DMS153 treated with DMSO at 0.1 percent for 48 hours (cell line): ENCODE measurements around the gene SBK1.
"Not testable (repeated sequence)": the region's sequence is repeated elsewhere in the genome, so short reads cannot be mapped to it uniquely, and the experiment has no call there.

Experiments
- DNase-seq: peaks from one replicate; lab custom pipeline; 2025; ENCODE audit not compliant: unreplicated experiment; lab: John Stamatoyannopoulos, UW

The SBK1 gene

GRCh38 chr16:28291651-28292626, at the start of gene SBK1:
TSS of gene SBK1 (plus strand) at chr16:28292525. CDS start at chr16:28317392, 24,867 bp downstream.
- DNase-seq: peak; percentile 57

- not testable (repeated sequence) for DNase-seq
Observed at GRCh38 chr16:28249483-28249882, 42.8 kb upstream of the SBK1 start.

GRCh38 chr16:28250999-28251398, 41.3 kb upstream of the SBK1 start:
- DNase-seq: no peak

GRCh38 chr16:28254158-28254557, 38.2 kb upstream of the SBK1 start:
- DNase-seq: no peak

GRCh38 chr16:28255838-28256237, 36.5 kb upstream of the SBK1 start:
- DNase-seq: no peak

- DNase-seq: no peak
Observed at GRCh38 chr16:28257256-28257655, 35.1 kb upstream of the SBK1 start.

GRCh38 chr16:28258567-28258966, 33.8 kb upstream of the SBK1 start:
- DNase-seq: no peak

- DNase-seq: no peak
Observed at GRCh38 chr16:28259091-28259780, 33.1 kb upstream of the SBK1 start.

GRCh38 chr16:28259781-28260150, 32.6 kb upstream of the SBK1 start:
- DNase-seq: no peak

GRCh38 chr16:28260193-28260592, 32.1 kb upstream of the SBK1 start:
- no peak for DNase-seq

- no peak for DNase-seq
Observed at GRCh38 chr16:28261942-28262341, 30.4 kb upstream of the SBK1 start.

- no peak for DNase-seq
Observed at GRCh38 chr16:28263305-28263704, 29.0 kb upstream of the SBK1 start.

GRCh38 chr16:28264656-28265055, 27.7 kb upstream of the SBK1 start:
- DNase-seq: no peak

- no peak for DNase-seq
Observed at GRCh38 chr16:28265822-28266221, 26.5 kb upstream of the SBK1 start.

GRCh38 chr16:28267356-28267755, 25.0 kb upstream of the SBK1 start:
- DNase-seq: no peak

GRCh38 chr16:28273511-28273910, 18.8 kb upstream of the SBK1 start:
- no peak for DNase-seq

GRCh38 chr16:28274676-28275075, 17.6 kb upstream of the SBK1 start:
- no peak for DNase-seq

- no peak for DNase-seq
Observed at GRCh38 chr16:28276301-28276700, 16.0 kb upstream of the SBK1 start.

GRCh38 chr16:28277537-28278388, 14.6 kb upstream of the SBK1 start:
- peak; percentile 79 for DNase-seq

- DNase-seq: no peak
Observed at GRCh38 chr16:28279006-28279405, 13.3 kb upstream of the SBK1 start.
